GM13976 (cell line): ENCODE results near the gene DNAJC22.

Experiments
- DNase-seq: peaks from one replicate; pipeline ENCODE4 v3.0.0; 2012; ENCODE audit warnings: low spot score
- in situ Hi-C: fragments of 300-500 bp; cut with MboI; formaldehyde crosslinking; loops from one replicate; pipeline ENCODE4 v1.12.0; 2022; ENCODE audit warnings: low sequenced_read_pairs, mixed read lengths, inconsistent platforms; ENCODE audit not compliant: unreplicated experiment
- TF ChIP-seq, protein P1 (sequence below): IDR thresholded peaks from 2 replicates; pipeline ENCODE4 v1.5.1; 2012; ENCODE audit warnings: borderline replicate concordance, mild to moderate bottlenecking; ENCODE audit not compliant: insufficient read depth; ENCODE audit errors: extremely low read depth, missing control alignments, control extremely low read depth

Gene DNAJC22

GRCh38 chr12:49349266-49349665, 2.6 kb downstream of the DNAJC22 start:
- in situ Hi-C loops, result no loop called here
- DNase-seq, result no peak
- TF ChIP-seq, protein P1, sequence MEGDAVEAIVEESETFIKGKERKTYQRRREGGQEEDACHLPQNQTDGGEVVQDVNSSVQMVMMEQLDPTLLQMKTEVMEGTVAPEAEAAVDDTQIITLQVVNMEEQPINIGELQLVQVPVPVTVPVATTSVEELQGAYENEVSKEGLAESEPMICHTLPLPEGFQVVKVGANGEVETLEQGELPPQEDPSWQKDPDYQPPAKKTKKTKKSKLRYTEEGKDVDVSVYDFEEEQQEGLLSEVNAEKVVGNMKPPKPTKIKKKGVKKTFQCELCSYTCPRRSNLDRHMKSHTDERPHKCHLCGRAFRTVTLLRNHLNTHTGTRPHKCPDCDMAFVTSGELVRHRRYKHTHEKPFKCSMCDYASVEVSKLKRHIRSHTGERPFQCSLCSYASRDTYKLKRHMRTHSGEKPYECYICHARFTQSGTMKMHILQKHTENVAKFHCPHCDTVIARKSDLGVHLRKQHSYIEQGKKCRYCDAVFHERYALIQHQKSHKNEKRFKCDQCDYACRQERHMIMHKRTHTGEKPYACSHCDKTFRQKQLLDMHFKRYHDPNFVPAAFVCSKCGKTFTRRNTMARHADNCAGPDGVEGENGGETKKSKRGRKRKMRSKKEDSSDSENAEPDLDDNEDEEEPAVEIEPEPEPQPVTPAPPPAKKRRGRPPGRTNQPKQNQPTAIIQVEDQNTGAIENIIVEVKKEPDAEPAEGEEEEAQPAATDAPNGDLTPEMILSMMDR, result no peak

DNA sequence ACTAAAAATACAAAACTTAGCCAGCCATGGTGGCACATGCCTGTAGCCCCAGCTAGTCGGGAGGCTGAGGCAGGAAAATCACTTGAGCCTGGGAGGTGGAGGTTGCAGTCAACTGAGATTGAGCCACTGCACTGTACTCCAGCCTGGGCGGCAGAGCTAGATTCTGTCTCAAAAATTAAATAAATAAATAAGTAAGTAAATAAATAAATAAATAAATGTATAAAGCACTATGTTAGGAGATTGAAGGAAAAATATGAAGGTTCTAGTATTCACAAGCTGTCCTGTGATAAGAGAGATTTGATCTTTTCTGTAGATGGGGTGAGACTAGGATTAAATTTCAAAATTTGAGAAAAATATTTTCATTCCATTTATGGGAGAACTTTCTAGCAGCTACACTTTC, 5.7 kb downstream of the DNAJC22 start:
- TF ChIP-seq, protein P1, result no peak
- in situ Hi-C loops, result no loop called here
- no peak for DNase-seq

- no peak for DNase-seq
- in situ Hi-C loops, result no loop called here
- TF ChIP-seq, protein P1, result no peak
These were observed 9.2 kb downstream of the DNAJC22 start for GRCh38 chr12:49355913-49356312.

- in situ Hi-C loops, result no loop called here
- DNase-seq, result peak; percentile 32
- TF ChIP-seq, protein P1, result peak; percentile 22
These were observed 10.5 kb downstream of the DNAJC22 start for GRCh38 chr12:49357103-49357678.

DNA sequence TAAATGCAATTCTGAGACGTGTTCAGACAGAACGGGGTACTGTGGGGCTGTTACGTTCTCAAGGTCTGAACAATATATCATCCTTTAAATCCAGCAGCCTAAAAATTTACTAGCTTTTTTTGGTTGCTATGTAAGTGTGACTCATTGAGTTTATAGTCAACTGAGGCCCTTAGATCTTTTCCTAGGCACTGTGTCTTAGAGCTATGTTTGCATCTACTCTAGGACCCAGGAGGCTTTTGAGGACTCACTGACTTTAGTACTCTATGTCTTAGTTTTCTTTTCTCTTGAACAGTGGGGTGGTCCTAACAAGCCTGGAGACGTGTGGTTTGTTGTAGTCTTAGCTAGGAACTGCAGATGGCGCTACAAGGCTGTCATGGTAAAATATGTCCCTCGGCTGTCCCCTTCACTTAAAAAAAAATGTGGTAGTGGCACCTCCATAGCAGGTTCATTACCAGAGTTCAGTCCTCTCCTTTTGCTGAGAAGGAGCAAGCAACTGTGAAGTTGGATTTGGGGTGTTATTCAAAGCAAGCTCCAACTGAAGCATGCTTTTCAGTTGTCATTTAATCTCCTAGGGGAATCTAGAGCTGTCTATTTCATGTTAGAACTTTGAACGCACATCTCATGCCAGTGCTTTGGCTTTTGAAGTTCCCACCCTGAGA, 11.9 kb downstream of the DNAJC22 start:
- DNase-seq, result peak; percentile 76
- in situ Hi-C loops, result no loop called here
- TF ChIP-seq, protein P1, result peak; percentile 73

DNA sequence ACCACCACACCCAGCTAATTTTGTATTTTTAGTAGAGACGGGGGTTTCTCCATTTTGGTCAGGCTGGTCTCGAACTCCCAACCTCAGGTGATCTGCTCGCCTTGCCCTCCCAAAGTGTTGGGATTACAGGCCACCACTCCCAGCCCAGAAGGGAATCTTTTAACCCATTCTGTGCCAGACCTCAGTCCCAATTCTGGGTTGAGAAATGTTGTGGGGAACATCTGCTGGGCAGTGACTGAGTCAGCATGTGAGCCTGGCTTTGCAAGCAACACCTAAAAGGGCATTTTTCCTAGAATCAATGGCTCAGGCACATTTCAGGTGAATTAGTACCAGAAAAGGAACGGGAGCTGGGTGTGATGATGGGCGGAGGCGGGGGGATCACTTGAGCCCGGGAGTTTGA, 13.0 kb downstream of the DNAJC22 start:
- TF ChIP-seq, protein P1, result no peak
- in situ Hi-C loops, result loop anchor here (5.0 kb wide), 1 partner anchor 148 kb away; no protein-coding TSS in a partner anchor
- no peak for DNase-seq
